H1 (cell line): ENCODE results near the gene RETREG1. TPM values are rescaled to one million over a fixed set of nuclear protein-coding genes. Genes with fewer than 3 reads are reported as not detected.

Experiments used
- CTCF ChIA-PET: fragments of 300-600 bp; sonication (Branson Sonifier 250); formaldehyde crosslinking; loops from one replicate; lab custom pipeline; 2021; ENCODE audit not compliant: partially characterized antibody; lab: Charles Lee
- POLR2A ChIA-PET: fragments of 300-600 bp; sonication (Branson Sonifier 250); formaldehyde crosslinking; loops from one replicate; lab custom pipeline; 2021; ENCODE audit warnings: inconsistent platforms; ENCODE audit not compliant: partially characterized antibody; lab: Charles Lee
- DNase-seq, 2 experiments: peaks; one replicate each; pipeline versions ENCODE4 v3.0.0 to v3.0.0-alpha.2; 2010 to 2022; ENCODE audit warnings: low spot score in 2 of 2, low read depth in 1 of 2, mixed read lengths in 1 of 2
- FAIRE-seq: peaks from 2 replicates; lab custom pipeline; 2011; peaks lifted over from hg19 to GRCh38; lab: Jason Lieb, UNC
- H2AFZ ChIP-seq: 2 replicates; pipeline ENCODE4 v1.8.1; 2012; ENCODE audit warnings: low read length, inconsistent platforms
- H2AK5ac ChIP-seq: 2 replicates; pipeline ENCODE4 v1.6.1; 2013; ENCODE audit warnings: low read depth, low read length
- H2BK120ac ChIP-seq: replicated peaks from 2 replicates; pipeline ENCODE3; 2013; ENCODE audit warnings: low read depth, low read length, inconsistent platforms
- H2BK12ac ChIP-seq: 2 replicates; pipeline ENCODE4 v1.6.1; 2013; ENCODE audit warnings: low read depth, low read length
- H2BK15ac ChIP-seq: 2 replicates; pipeline ENCODE4 v1.6.1; 2013; ENCODE audit warnings: low read length
- H2BK20ac ChIP-seq: 2 replicates; pipeline ENCODE4 v1.6.1; 2013; ENCODE audit warnings: low read length
- H2BK5ac ChIP-seq: 2 replicates; pipeline ENCODE4 v1.6.1; 2013; ENCODE audit warnings: low read depth, low read length
- H3K14ac ChIP-seq: 2 replicates; pipeline ENCODE4 v1.6.1; 2013; ENCODE audit warnings: inconsistent platforms; ENCODE audit not compliant: insufficient read length
- H3K18ac ChIP-seq: 2 replicates; pipeline ENCODE4 v1.6.1; 2013; ENCODE audit warnings: low read length; ENCODE audit errors: extremely low read depth
- H3K23ac ChIP-seq: 2 replicates; pipeline ENCODE4 v1.6.1; 2013; ENCODE audit warnings: inconsistent platforms; ENCODE audit not compliant: insufficient read length
- H3K23me2 ChIP-seq: 2 replicates; pipeline ENCODE4 v1.6.1; 2013; ENCODE audit warnings: low read depth, low read length
- H3K27ac ChIP-seq: 2 replicates; pipeline ENCODE4 v1.6.1; 2011; ENCODE audit warnings: low read depth, low read length, inconsistent platforms
- H3K27me3 ChIP-seq, 4 experiments: replicated peaks in 1 of 4; 1 replicate in 1 of 4; 2 replicates in 3 of 4; pipeline versions ENCODE4 v1.6.1 to v1.8.1; 2011 to 2013; ENCODE audit warnings: low read length in 3 of 4, mild to moderate bottlenecking in 3 of 4, inconsistent platforms in 2 of 4, mixed read lengths in 2 of 4, moderate library complexity in 1 of 4; ENCODE audit not compliant: control insufficient read depth in 3 of 4, insufficient read depth in 3 of 4; ENCODE audit errors: extremely low read depth in 1 of 4
- H3K36me3 ChIP-seq, 4 experiments: 2 replicates each; pipeline versions ENCODE4 v1.6.1 to v1.8.1; 2011 to 2013; ENCODE audit warnings: mild to moderate bottlenecking in 4 of 4, low read length in 3 of 4, moderate library complexity in 2 of 4, control low read depth in 1 of 4, inconsistent platforms in 1 of 4; ENCODE audit not compliant: insufficient read depth in 4 of 4, control insufficient read depth in 2 of 4
- H3K4ac ChIP-seq: replicated peaks from 2 replicates; pipeline ENCODE3; 2013; ENCODE audit warnings: low read length, low read depth, mixed read lengths, inconsistent platforms; ENCODE audit not compliant: insufficient read length
- H3K4me1 ChIP-seq, 4 experiments: replicated peaks in 1 of 4; 1 replicate in 1 of 4; 2 replicates in 3 of 4; pipeline versions ENCODE4 v1.6.1 to v1.8.1; 2011 to 2013; ENCODE audit warnings: low read length in 3 of 4, inconsistent platforms in 2 of 4, mixed read lengths in 1 of 4; ENCODE audit not compliant: insufficient read depth in 4 of 4, control insufficient read depth in 3 of 4
- H3K4me2 ChIP-seq, 2 experiments: 2 replicates each; pipeline versions ENCODE4 v1.6.1 to v1.8.1; 2011 to 2013; ENCODE audit warnings: low read depth in 2 of 2, low read length in 2 of 2, control low read depth in 1 of 2, inconsistent platforms in 1 of 2, mild to moderate bottlenecking in 1 of 2; ENCODE audit not compliant: insufficient read depth in 1 of 2
- H3K4me3 ChIP-seq, 4 experiments: fragments of 200-600, 300-600 bp in 1 of 4; sonication (generic), shearing (Covaris generic), sonication (Bioruptor Twin) in 1 of 4; 2 replicates each; pipeline versions ENCODE4 v1.5.1 to v1.8.1; 2011 to 2016; ENCODE audit warnings: low read length in 4 of 4, low read depth in 3 of 4, control low read depth in 2 of 4, inconsistent platforms in 2 of 4, mild to moderate bottlenecking in 2 of 4, mixed read lengths in 1 of 4, moderate library complexity in 1 of 4; ENCODE audit not compliant: insufficient read depth in 2 of 4; ENCODE audit errors: extremely low read depth in 1 of 4
- H3K56ac ChIP-seq: replicated peaks from 2 replicates; pipeline ENCODE3; 2013; ENCODE audit warnings: low read depth, mild to moderate bottlenecking, mixed read lengths, low read length, inconsistent platforms; ENCODE audit not compliant: insufficient read length
- H3K79me1 ChIP-seq: 2 replicates; pipeline ENCODE4 v1.6.1; 2013; ENCODE audit warnings: low read depth, low read length, control low read depth
- H3K79me2 ChIP-seq, 2 experiments: 2 replicates each; pipeline versions ENCODE4 v1.6.1 to v1.8.1; 2012 to 2013; ENCODE audit warnings: low read length in 2 of 2, mild to moderate bottlenecking in 2 of 2, inconsistent platforms in 1 of 2; ENCODE audit not compliant: insufficient read depth in 2 of 2, control insufficient read depth in 1 of 2
- H3K9ac ChIP-seq, 4 experiments: replicated peaks in 1 of 4; 1 replicate in 1 of 4; 2 replicates in 3 of 4; pipeline versions ENCODE4 v1.6.1 to v1.8.1; 2011 to 2013; ENCODE audit warnings: low read depth in 3 of 4, low read length in 3 of 4, control low read depth in 2 of 4, mild to moderate bottlenecking in 2 of 4, moderate library complexity in 2 of 4, inconsistent platforms in 1 of 4; ENCODE audit errors: extremely low read depth in 1 of 4
- H3K9me3 ChIP-seq, 2 experiments: 2 replicates each; pipeline versions ENCODE4 v1.6.1 to v1.8.1; 2012 to 2013; ENCODE audit warnings: mild to moderate bottlenecking in 2 of 2, moderate library complexity in 2 of 2, control low read depth in 1 of 2, inconsistent platforms in 1 of 2, low read depth in 1 of 2, low read length in 1 of 2, mixed read lengths in 1 of 2; ENCODE audit not compliant: insufficient read depth in 2 of 2
- H4K20me1 ChIP-seq, 2 experiments: replicated peaks in 1 of 2; 2 replicates each; pipeline versions ENCODE3 to v1.8.1; 2011 to 2013; ENCODE audit warnings: inconsistent platforms in 2 of 2, low read length in 2 of 2, mild to moderate bottlenecking in 1 of 2; ENCODE audit not compliant: insufficient read depth in 2 of 2, control insufficient read depth in 1 of 2
- H4K5ac ChIP-seq: 2 replicates; pipeline ENCODE4 v1.6.1; 2013; ENCODE audit warnings: low read length, low read depth, mixed read lengths, inconsistent platforms; ENCODE audit not compliant: insufficient read length
- H4K8ac ChIP-seq: 2 replicates; pipeline ENCODE4 v1.8.0; 2013; ENCODE audit warnings: mild to moderate bottlenecking, moderate library complexity, low read length, inconsistent platforms; ENCODE audit not compliant: insufficient read depth; ENCODE audit errors: extremely low read depth
- H4K91ac ChIP-seq: replicated peaks from 2 replicates; pipeline ENCODE3; 2013; ENCODE audit warnings: low read length, mixed read lengths, inconsistent platforms; ENCODE audit not compliant: insufficient read length
- GTF2F1 ChIP-seq: IDR thresholded peaks from 2 replicates; pipeline ENCODE4 v1.6.1; 2012; ENCODE audit warnings: low read depth, low read length, improper control_type of control experiment, borderline replicate concordance
- SRF ChIP-seq: IDR thresholded peaks from 2 replicates; pipeline ENCODE4 v1.6.1; 2011; ENCODE audit warnings: mild to moderate bottlenecking, low read depth, low read length, moderate library complexity
- WGBS, 2 experiments: shearing (Covaris generic) in 1 of 2; methylation state at CpG; one replicate each; pipeline versions ENCODE4 v1.1.6 to v1.1.7; 2013 to 2015; ENCODE audit warnings: low lambda C conversion rate in 2 of 2, mixed read lengths in 2 of 2, inconsistent platforms in 1 of 2, low coverage in 1 of 2, missing lambda C conversion rate in 1 of 2; ENCODE audit not compliant: insufficient replicate concordance in 2 of 2, insufficient coverage in 1 of 2, insufficient read length in 1 of 2; ENCODE audit errors: extremely low coverage in 1 of 2, missing lambda C conversion rate in 1 of 2; 5-methylcytosine and 5-hydroxymethylcytosine counted together
- polyA plus RNA-seq, 7 experiments: library from polyadenylated mRNA; depleted of rRNA in 3 of 7; stranded (reverse) in 5 of 7; unstranded in 2 of 7; fragments of >200 nt in 5 of 7; fragments of 200-250 nt in 2 of 7; gene quantifications; 1 replicate in 5 of 7; 2 replicates in 1 of 7; 4 replicates in 1 of 7; pipeline versions ENCODE4 v1.2.1 to v1.2.3, GENCODE V29; 2011 to 2013; ENCODE audit warnings: missing spikeins in 2 of 7, mixed read lengths in 2 of 7
- total RNA-seq: library from RNA; stranded (reverse); fragmentation: NEBNext Ultra II Directional; extraction: Animal tissue kit (Norgen Biotek cat#: 25700); gene quantifications from 2 replicates; pipeline ENCODE4 v1.2.1, GENCODE V29; 2021
- TF ChIP-seq, protein P1 (sequence below): IDR thresholded peaks from 2 replicates; pipeline ENCODE4 v1.6.1; 2011; ENCODE audit warnings: low read length, improper control_type of control experiment

RETREG1 gene
- total and polyA plus RNA-seq, 2 of the 8 experiments (the other 6 are each of a cell fraction or from before 2014, with no cell fraction given): 0.62 to 1.9 TPM

DNA sequence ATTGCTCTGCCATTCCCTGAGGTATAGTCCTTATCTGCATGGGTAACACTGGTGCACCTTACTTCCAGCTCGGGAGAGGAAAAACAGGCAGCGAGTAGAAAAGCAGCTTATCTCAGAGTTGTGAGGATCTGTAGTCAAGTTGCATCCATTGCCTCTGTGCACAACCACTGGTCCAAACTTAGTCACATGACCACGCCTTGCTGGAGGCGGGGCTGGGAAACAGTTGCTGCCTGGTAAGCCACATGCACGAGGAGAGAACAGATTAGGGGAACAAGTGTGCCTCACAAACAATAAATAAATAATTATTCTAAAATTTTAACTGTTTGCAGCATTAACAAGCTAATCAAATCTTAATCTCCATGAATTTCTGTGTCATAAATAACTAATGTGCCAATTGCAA lies 169.8 kb downstream of the RETREG1 start:
- H3K23ac ChIP-seq: no peak overlapping the region
- no peaks in the 10 kb centered on the region for H3K79me1 ChIP-seq
- H3K27ac ChIP-seq: no peak overlapping the region
- no peak overlapping the region for H3K56ac ChIP-seq
- H2BK20ac ChIP-seq: no peak overlapping the region
- H3K4ac ChIP-seq: no peak overlapping the region
- H3K79me2 ChIP-seq: no peaks in the 10 kb centered on the region
- no peaks in the 10 kb centered on the region for H4K20me1 ChIP-seq
- H4K91ac ChIP-seq: no peak overlapping the region
- no peaks in the 10 kb centered on the region for H3K4me1 ChIP-seq
- no peak overlapping the region for H3K9ac ChIP-seq
- WGBS, 2 experiments: 80% methylated on average over 5 of the region's 5 CpGs; no CpG with 5 or more reads in 1 of the 2 experiments
- peaks cover 6 to 27% (median 22%) of the 10 kb centered on the region in 4 experiments for H3K36me3 ChIP-seq
- no peaks in the 10 kb centered on the region for H3K27me3 ChIP-seq
- H2AK5ac ChIP-seq: no peak overlapping the region
- H4K8ac ChIP-seq: no peak overlapping the region
- H3K4me2 ChIP-seq: no peak overlapping the region
- no peak for DNase-seq
- no peak overlapping the region for H2BK12ac ChIP-seq
- no peaks in the 10 kb centered on the region for H3K9me3 ChIP-seq
- H4K5ac ChIP-seq: no peak overlapping the region
- H2BK15ac ChIP-seq: no peak overlapping the region
- no peak overlapping the region for H2BK120ac ChIP-seq
- H3K14ac ChIP-seq: no peak overlapping the region
- H3K23me2 ChIP-seq: no peaks in the 10 kb centered on the region
- CTCF ChIA-PET: interaction anchor here (0.8 to 3.1 kb wide), 6 partner anchors 8 to 286 kb away, joined by 3 to 20 read pairs (median 4); no protein-coding TSS in a partner anchor
- no peak overlapping the region for H2BK5ac ChIP-seq
- TF ChIP-seq GTF2F1 (no peak), SRF (no peak)
- TF ChIP-seq, protein P1, sequence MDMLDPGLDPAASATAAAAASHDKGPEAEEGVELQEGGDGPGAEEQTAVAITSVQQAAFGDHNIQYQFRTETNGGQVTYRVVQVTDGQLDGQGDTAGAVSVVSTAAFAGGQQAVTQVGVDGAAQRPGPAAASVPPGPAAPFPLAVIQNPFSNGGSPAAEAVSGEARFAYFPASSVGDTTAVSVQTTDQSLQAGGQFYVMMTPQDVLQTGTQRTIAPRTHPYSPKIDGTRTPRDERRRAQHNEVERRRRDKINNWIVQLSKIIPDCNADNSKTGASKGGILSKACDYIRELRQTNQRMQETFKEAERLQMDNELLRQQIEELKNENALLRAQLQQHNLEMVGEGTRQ: peak; percentile 62; the same call in 1 of the 2 replicates
- TF ChIP-seq, all 59 proteins: peak for 1
- POLR2A ChIA-PET: interaction anchor here (0.6 to 0.9 kb wide), 3 partner anchors 9 to 58 kb away, joined by 3 to 4 read pairs (median 3); no protein-coding TSS in a partner anchor
- no peak for FAIRE-seq
- no peak overlapping the region for H3K18ac ChIP-seq
- H3K4me3 ChIP-seq: no peak overlapping the region
- no peak overlapping the region for H2AFZ ChIP-seq
